ENCODE results near the gene SPRR2B. TPM values are rescaled to one million over a fixed set of nuclear protein-coding genes. Genes with fewer than 3 reads are reported as not detected.
"Not testable (repeated sequence)": the region's sequence is repeated elsewhere in the genome, so short reads cannot be mapped to it uniquely, and the experiment has no call there.

Gene SPRR2B
- total and polyA plus RNA-seq, 9 donors, result 0.50 TPM; not detected in 8

GRCh38 chr1:153021829-153022228 lies 49.6 kb downstream of the SPRR2B start:
- not testable (repeated sequence) for H3K9me3 ChIP-seq (replicated peaks; ENCODE audit: control insufficient read depth, low read depth, low read length); H3K4me1 ChIP-seq (ENCODE audit: control insufficient read depth, insufficient read depth, low read length); DNase-seq; H3K4me3 ChIP-seq (ENCODE audit: low read length); H3K36me3 ChIP-seq (ENCODE audit: control insufficient read depth, insufficient read depth, low read length); H3K27ac ChIP-seq (ENCODE audit: low read length); H3K27me3 ChIP-seq (ENCODE audit: control insufficient read depth, insufficient read depth, low read length)
- no CpG with 5 or more reads among the region's 2 CpGs for WGBS (ENCODE audit: insufficient coverage)

Other genes starting within 250 kb of the SPRR2B start
- not detected for gene LCE1A, start 244.1 kb downstream of the SPRR2B start, total RNA-seq
- not detected for gene LCE1A, start 244.1 kb downstream of the SPRR2B start, polyA plus RNA-seq (ENCODE audit: insufficient read depth in 1 of 8, insufficient read length in 8 of 8, low replicate concordance in 1 of 8)
- gene LCE6A, start 228.8 kb downstream of the SPRR2B start, total RNA-seq, result not detected
- gene LCE6A, start 228.8 kb downstream of the SPRR2B start, polyA plus RNA-seq (ENCODE audit: insufficient read depth in 1 of 8, insufficient read length in 8 of 8, low replicate concordance in 1 of 8), result not detected
- gene LCE7A, start 211.6 kb downstream of the SPRR2B start, total RNA-seq, result not detected
- not detected for gene LCE7A, start 211.6 kb downstream of the SPRR2B start, polyA plus RNA-seq (ENCODE audit: insufficient read depth in 1 of 8, insufficient read length in 8 of 8, low replicate concordance in 1 of 8)
- gene SMCP, start 193.3 kb downstream of the SPRR2B start, total RNA-seq, result not detected
- not detected for gene SMCP, start 193.3 kb downstream of the SPRR2B start, polyA plus RNA-seq (ENCODE audit: insufficient read depth in 1 of 8, insufficient read length in 8 of 8, low replicate concordance in 1 of 8)
- not detected for gene IVL, start 163.1 kb downstream of the SPRR2B start, total RNA-seq
- 1 to 10 TPM in 1 of 8 donors, under 1 TPM in 3, not detected in 4; 0.11 to 8.1 (median 0.32) TPM for gene IVL, start 163.1 kb downstream of the SPRR2B start, polyA plus RNA-seq (ENCODE audit: insufficient read depth in 1 of 8, insufficient read length in 8 of 8, low replicate concordance in 1 of 8)
- gene SPRR5, start 124.4 kb downstream of the SPRR2B start, total RNA-seq, result not detected
- gene SPRR5, start 124.4 kb downstream of the SPRR2B start, polyA plus RNA-seq (ENCODE audit: insufficient read depth in 1 of 8, insufficient read length in 8 of 8, low replicate concordance in 1 of 8), result not detected
- not detected for gene SPRR4, start 101.0 kb downstream of the SPRR2B start, total RNA-seq
- not detected for gene SPRR4, start 101.0 kb downstream of the SPRR2B start, polyA plus RNA-seq (ENCODE audit: insufficient read depth in 1 of 8, insufficient read length in 8 of 8, low replicate concordance in 1 of 8)
- gene SPRR1A, start 87.5 kb downstream of the SPRR2B start, total RNA-seq, result not detected
- gene SPRR1A, start 87.5 kb downstream of the SPRR2B start, polyA plus RNA-seq (ENCODE audit: insufficient read depth in 1 of 8, insufficient read length in 8 of 8, low replicate concordance in 1 of 8), result not detected
- not detected for gene SPRR3, start 69.9 kb downstream of the SPRR2B start, total RNA-seq
- gene SPRR3, start 69.9 kb downstream of the SPRR2B start, polyA plus RNA-seq (ENCODE audit: insufficient read depth in 1 of 8, insufficient read length in 8 of 8, low replicate concordance in 1 of 8), result 10 to 100 TPM in 1 of 8 donors, 1 to 10 TPM in 1, under 1 TPM in 2, not detected in 4; 0.18 to 38.9 (median 0.90) TPM
- not detected for gene SPRR1B, start 40.4 kb downstream of the SPRR2B start, total RNA-seq
- 1 to 10 TPM in 1 of 8 donors, under 1 TPM in 1, not detected in 6; 0.73 to 2.8 TPM for gene SPRR1B, start 40.4 kb downstream of the SPRR2B start, polyA plus RNA-seq (ENCODE audit: insufficient read depth in 1 of 8, insufficient read length in 8 of 8, low replicate concordance in 1 of 8)
- not detected for gene SPRR2D, start 30.5 kb downstream of the SPRR2B start, total RNA-seq
- gene SPRR2D, start 30.5 kb downstream of the SPRR2B start, polyA plus RNA-seq (ENCODE audit: insufficient read depth in 1 of 8, insufficient read length in 8 of 8, low replicate concordance in 1 of 8), result not detected
- not detected for gene SPRR2A, start 14.1 kb downstream of the SPRR2B start, total RNA-seq
- not detected for gene SPRR2A, start 14.1 kb downstream of the SPRR2B start, polyA plus RNA-seq (ENCODE audit: insufficient read depth in 1 of 8, insufficient read length in 8 of 8, low replicate concordance in 1 of 8)
- gene SPRR2E, start 22.9 kb upstream of the SPRR2B start, total RNA-seq, result not detected
- gene SPRR2E, start 22.9 kb upstream of the SPRR2B start, polyA plus RNA-seq (ENCODE audit: insufficient read depth in 1 of 8, insufficient read length in 8 of 8, low replicate concordance in 1 of 8), result not detected
- not detected for gene SPRR2F, start 41.9 kb upstream of the SPRR2B start, total RNA-seq
- under 1 TPM in 1 of 8 donors, not detected in 7; 0.28 TPM for gene SPRR2F, start 41.9 kb upstream of the SPRR2B start, polyA plus RNA-seq (ENCODE audit: insufficient read depth in 1 of 8, insufficient read length in 8 of 8, low replicate concordance in 1 of 8)
- not detected for gene SPRR2G, start 79.3 kb upstream of the SPRR2B start, total RNA-seq
- not detected for gene SPRR2G, start 79.3 kb upstream of the SPRR2B start, polyA plus RNA-seq (ENCODE audit: insufficient read depth in 1 of 8, insufficient read length in 8 of 8, low replicate concordance in 1 of 8)
- not detected for gene LELP1, start 131.8 kb upstream of the SPRR2B start, total RNA-seq
- not detected for gene LELP1, start 131.8 kb upstream of the SPRR2B start, polyA plus RNA-seq (ENCODE audit: insufficient read depth in 1 of 8, insufficient read length in 8 of 8, low replicate concordance in 1 of 8)
- not detected for gene PRR9, start 146.0 kb upstream of the SPRR2B start, total RNA-seq
- gene PRR9, start 146.0 kb upstream of the SPRR2B start, polyA plus RNA-seq (ENCODE audit: insufficient read depth in 1 of 8, insufficient read length in 8 of 8, low replicate concordance in 1 of 8), result not detected
- not detected for gene LORICRIN, start 188.1 kb upstream of the SPRR2B start, total RNA-seq
- not detected for gene LORICRIN, start 188.1 kb upstream of the SPRR2B start, polyA plus RNA-seq (ENCODE audit: insufficient read depth in 1 of 8, insufficient read length in 8 of 8, low replicate concordance in 1 of 8)
- not detected for gene PGLYRP3, start 241.3 kb upstream of the SPRR2B start, total RNA-seq
- under 1 TPM in 1 of 8 donors, not detected in 7; 0.56 TPM for gene PGLYRP3, start 241.3 kb upstream of the SPRR2B start, polyA plus RNA-seq (ENCODE audit: insufficient read depth in 1 of 8, insufficient read length in 8 of 8, low replicate concordance in 1 of 8)

Data from muscle of leg (tissue), 11 donors.